Smooth muscle cell (in vitro differentiated cells): ENCODE data around the gene ACSL1. TPM values are rescaled to one million over a fixed set of nuclear protein-coding genes. Genes with fewer than 3 reads are reported as not detected.

Source experiments
- DNase-seq: peaks from one replicate; lab custom pipeline; 2025; ENCODE audit not compliant: unreplicated experiment; lab: John Stamatoyannopoulos, UW
- H2AFZ ChIP-seq: fragments of 200-600 bp; sonication (generic); 2 replicates; pipeline ENCODE4 v1.6.0; 2016; ENCODE audit warnings: antibody characterized with exemption, low read depth, mild to moderate bottlenecking
- H3F3A ChIP-seq: fragments of 200-600 bp; sonication (generic); 2 replicates; pipeline ENCODE4 v1.6.0; 2017; ENCODE audit warnings: antibody characterized with exemption, low read depth
- H3K27ac ChIP-seq: fragments of 200-600 bp; sonication (generic); 2 replicates; pipeline ENCODE4 v1.5.1; 2016; ENCODE audit warnings: low read depth, mild to moderate bottlenecking
- H3K27me3 ChIP-seq: fragments of 200-600 bp; sonication (generic); 2 replicates; pipeline ENCODE4 v1.6.1; 2016; ENCODE audit warnings: low read depth, mild to moderate bottlenecking
- H3K36me3 ChIP-seq: fragments of 200-600 bp; sonication (generic); 2 replicates; pipeline ENCODE4 v1.5.1; 2016; ENCODE audit warnings: low read depth
- H3K4me1 ChIP-seq: fragments of 200-600 bp; sonication (generic); 2 replicates; pipeline ENCODE4 v1.5.1; 2016; ENCODE audit warnings: low read depth
- H3K4me2 ChIP-seq: fragments of 200-600 bp; sonication (generic); 2 replicates; pipeline ENCODE4 v1.6.0; 2016; ENCODE audit warnings: mild to moderate bottlenecking
- H3K4me3 ChIP-seq: fragments of 200-600 bp; sonication (generic); 2 replicates; pipeline ENCODE4 v1.5.1; 2016; ENCODE audit warnings: mild to moderate bottlenecking
- H3K79me2 ChIP-seq: fragments of 200-600 bp; sonication (generic); 2 replicates; pipeline ENCODE4 v1.6.0; 2016; ENCODE audit warnings: low read depth, mild to moderate bottlenecking
- H3K9ac ChIP-seq: fragments of 200-600 bp; sonication (generic); 2 replicates; pipeline ENCODE4 v1.6.0; 2016; ENCODE audit warnings: low read depth
- H3K9me3 ChIP-seq: fragments of 200-600 bp; sonication (generic); replicated peaks from 2 replicates; pipeline ENCODE4 v1.5.1; 2016; ENCODE audit warnings: low read depth
- H4K20me1 ChIP-seq: fragments of 200-600 bp; sonication (generic); 2 replicates; pipeline ENCODE4 v1.6.0; 2016; ENCODE audit warnings: low read depth
- WGBS: methylation state at CpG from one replicate; pipeline ENCODE4 v1.1.7; 2016; ENCODE audit warnings: low lambda C conversion rate; 5-methylcytosine and 5-hydroxymethylcytosine counted together
- polyA plus RNA-seq: library from polyadenylated mRNA; unstranded; fragments of >200 nt; fragmentation: Nextera tagmentation; extraction: Ambion mirVana; gene quantifications from 2 replicates; pipeline ENCODE4 v1.2.1, GENCODE V29; 2016
- total RNA-seq: library from RNA; depleted of rRNA; stranded (reverse); fragments of >200 nt; gene quantifications from 2 replicates; pipeline ENCODE4 v1.2.3, GENCODE V29; 2014
- TF ChIP-seq, protein P1 (sequence below): fragments of 200-600 bp; sonication (generic); IDR thresholded peaks from 2 replicates; pipeline ENCODE4 v1.5.1; 2017; ENCODE audit warnings: borderline replicate concordance, mild to moderate bottlenecking, antibody characterized with exemption; ENCODE audit not compliant: insufficient read depth, poor library complexity, severe bottlenecking

The ACSL1 gene
- total and polyA plus RNA-seq, 2 experiments from 2014 or later: 13.8 to 24.5 TPM

GRCh38 chr4:184826691-184827270 is 1.0 kb upstream of the ACSL1 start:
- no peak overlapping the region for H3K9ac ChIP-seq
- no peaks in the 10 kb centered on the region for H3K36me3 ChIP-seq
- peak overlapping the region; percentile 94 for H2AFZ ChIP-seq
- H3K27ac ChIP-seq: no peak overlapping the region
- H3K9me3 ChIP-seq: no peaks in the 10 kb centered on the region
- DNase-seq: no peak
- peaks cover 65% of the 10 kb centered on the region for H3K27me3 ChIP-seq
- peak overlapping the region; percentile 97 for H3K4me2 ChIP-seq
- peaks cover 34% of the 10 kb centered on the region for H4K20me1 ChIP-seq
- H3K4me3 ChIP-seq: peak overlapping the region; percentile 64
- H3K4me1 ChIP-seq: peaks cover 4% of the 10 kb centered on the region
- WGBS: 55% methylated on average over 15 of the region's 15 CpGs
- H3K79me2 ChIP-seq: no peaks in the 10 kb centered on the region
- no peaks in the 10 kb centered on the region for H3F3A ChIP-seq
- TF ChIP-seq, protein P1, sequence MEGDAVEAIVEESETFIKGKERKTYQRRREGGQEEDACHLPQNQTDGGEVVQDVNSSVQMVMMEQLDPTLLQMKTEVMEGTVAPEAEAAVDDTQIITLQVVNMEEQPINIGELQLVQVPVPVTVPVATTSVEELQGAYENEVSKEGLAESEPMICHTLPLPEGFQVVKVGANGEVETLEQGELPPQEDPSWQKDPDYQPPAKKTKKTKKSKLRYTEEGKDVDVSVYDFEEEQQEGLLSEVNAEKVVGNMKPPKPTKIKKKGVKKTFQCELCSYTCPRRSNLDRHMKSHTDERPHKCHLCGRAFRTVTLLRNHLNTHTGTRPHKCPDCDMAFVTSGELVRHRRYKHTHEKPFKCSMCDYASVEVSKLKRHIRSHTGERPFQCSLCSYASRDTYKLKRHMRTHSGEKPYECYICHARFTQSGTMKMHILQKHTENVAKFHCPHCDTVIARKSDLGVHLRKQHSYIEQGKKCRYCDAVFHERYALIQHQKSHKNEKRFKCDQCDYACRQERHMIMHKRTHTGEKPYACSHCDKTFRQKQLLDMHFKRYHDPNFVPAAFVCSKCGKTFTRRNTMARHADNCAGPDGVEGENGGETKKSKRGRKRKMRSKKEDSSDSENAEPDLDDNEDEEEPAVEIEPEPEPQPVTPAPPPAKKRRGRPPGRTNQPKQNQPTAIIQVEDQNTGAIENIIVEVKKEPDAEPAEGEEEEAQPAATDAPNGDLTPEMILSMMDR: no peak

GRCh38 chr4:184825141-184825895 is 450 bp downstream of the ACSL1 start:
- H3K79me2 ChIP-seq: no peaks in the 10 kb centered on the region
- peak overlapping the region; percentile 51 for H2AFZ ChIP-seq
- no peak overlapping the region for H3K27ac ChIP-seq
- H3F3A ChIP-seq: no peaks in the 10 kb centered on the region
- TF ChIP-seq, protein P1: no peak
- H3K27me3 ChIP-seq: peaks cover 69% of the 10 kb centered on the region
- WGBS: 4% methylated on average over 78 of the region's 92 CpGs
- peaks cover 46% of the 10 kb centered on the region for H4K20me1 ChIP-seq
- H3K9me3 ChIP-seq: no peaks in the 10 kb centered on the region
- no peaks in the 10 kb centered on the region for H3K36me3 ChIP-seq
- H3K4me3 ChIP-seq: peak overlapping the region; percentile 64
- H3K4me2 ChIP-seq: peak overlapping the region; percentile 84
- H3K4me1 ChIP-seq: peaks cover 4% of the 10 kb centered on the region
- peak; percentile 27 for DNase-seq
- H3K9ac ChIP-seq: no peak overlapping the region

DNA sequence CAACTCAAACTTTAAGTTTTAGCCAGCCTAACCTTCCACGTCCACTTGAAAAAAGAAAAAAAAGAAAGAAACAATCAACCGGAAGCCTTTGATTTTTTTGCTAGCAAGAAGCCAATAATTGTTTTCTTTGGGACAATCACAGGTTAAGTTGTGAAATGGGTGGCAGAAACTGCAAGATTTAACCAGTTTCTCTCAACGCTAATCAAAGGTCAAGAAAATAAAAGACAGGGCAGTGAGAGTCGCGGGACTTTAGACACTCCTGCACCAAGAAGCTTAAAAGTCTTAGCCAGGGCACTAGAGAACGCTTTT is 1.0 kb downstream of the ACSL1 start:
- Histone ChIP-seq H3K4me2 (peak overlapping the region; percentile 84), H3K4me3 (peak overlapping the region; percentile 64), H3K4me1 (peaks cover 4% of the 10 kb centered on the region), H3K9ac (no peak overlapping the region), H3K27me3 (peaks cover 63% of the 10 kb centered on the region), H3F3A (no peaks in the 10 kb centered on the region), H4K20me1 (peaks cover 52% of the 10 kb centered on the region), H3K27ac (no peak overlapping the region), H3K9me3 (no peaks in the 10 kb centered on the region), H3K36me3 (no peaks in the 10 kb centered on the region), H2AFZ (no peak overlapping the region), H3K79me2 (no peaks in the 10 kb centered on the region)
- no peak for DNase-seq
- WGBS: 63% methylated on average over 6 of the region's 6 CpGs
- TF ChIP-seq, protein P1: no peak
